Glutamatergic neuron (in vitro differentiated cells): ENCODE data around the gene HOXC9. TPM values are rescaled to one million over a fixed set of nuclear protein-coding genes. Genes with fewer than 3 reads are reported as not detected.

Source experiments
- DNase-seq: peaks from one replicate; pipeline ENCODE4 v3.0.0; 2022
- H3K27ac Mint-ChIP-seq: one replicate; pipeline ENCODE4 v1.8.0; 2020; ENCODE audit warnings: mild to moderate bottlenecking, mixed read lengths, inconsistent platforms; ENCODE audit not compliant: unreplicated experiment
- H3K27me3 Mint-ChIP-seq: one replicate; pipeline ENCODE4 v1.8.0; 2020; ENCODE audit warnings: mild to moderate bottlenecking, moderate library complexity, mixed read lengths, inconsistent platforms; ENCODE audit not compliant: unreplicated experiment
- H3K36me3 Mint-ChIP-seq: one replicate; pipeline ENCODE4 v1.8.0; 2020; ENCODE audit warnings: mild to moderate bottlenecking, mixed read lengths, inconsistent platforms; ENCODE audit not compliant: unreplicated experiment
- H3K4me1 Mint-ChIP-seq: one replicate; pipeline ENCODE4 v1.8.0; 2020; ENCODE audit warnings: mild to moderate bottlenecking, low read depth, mixed read lengths, inconsistent platforms; ENCODE audit not compliant: unreplicated experiment
- H3K4me3 Mint-ChIP-seq: one replicate; pipeline ENCODE4 v1.8.0; 2020; ENCODE audit warnings: mild to moderate bottlenecking, mixed read lengths, inconsistent platforms; ENCODE audit not compliant: unreplicated experiment
- H3K9me3 Mint-ChIP-seq: one replicate; pipeline ENCODE4 v1.8.0; 2020; ENCODE audit warnings: mild to moderate bottlenecking, moderate library complexity, mixed read lengths, inconsistent platforms; ENCODE audit not compliant: unreplicated experiment
- total RNA-seq: library from RNA; stranded (reverse); fragmentation: NEBNext Ultra II Directional; extraction: Animal tissue kit (Norgen Biotek cat#: 25700); gene quantifications from one replicate; pipeline ENCODE4 v1.2.1, GENCODE V29; 2021; ENCODE audit not compliant: unreplicated experiment
- TF ChIP-seq, protein P1 (sequence below): fragments of 200-600 bp; sonication (generic); IDR thresholded peaks from one replicate; pipeline ENCODE4 v1.5.0; 2021; ENCODE audit not compliant: partially characterized antibody, unreplicated experiment

Gene HOXC9
- total RNA-seq, 1 donor from 2014 or later, result not detected

DNA sequence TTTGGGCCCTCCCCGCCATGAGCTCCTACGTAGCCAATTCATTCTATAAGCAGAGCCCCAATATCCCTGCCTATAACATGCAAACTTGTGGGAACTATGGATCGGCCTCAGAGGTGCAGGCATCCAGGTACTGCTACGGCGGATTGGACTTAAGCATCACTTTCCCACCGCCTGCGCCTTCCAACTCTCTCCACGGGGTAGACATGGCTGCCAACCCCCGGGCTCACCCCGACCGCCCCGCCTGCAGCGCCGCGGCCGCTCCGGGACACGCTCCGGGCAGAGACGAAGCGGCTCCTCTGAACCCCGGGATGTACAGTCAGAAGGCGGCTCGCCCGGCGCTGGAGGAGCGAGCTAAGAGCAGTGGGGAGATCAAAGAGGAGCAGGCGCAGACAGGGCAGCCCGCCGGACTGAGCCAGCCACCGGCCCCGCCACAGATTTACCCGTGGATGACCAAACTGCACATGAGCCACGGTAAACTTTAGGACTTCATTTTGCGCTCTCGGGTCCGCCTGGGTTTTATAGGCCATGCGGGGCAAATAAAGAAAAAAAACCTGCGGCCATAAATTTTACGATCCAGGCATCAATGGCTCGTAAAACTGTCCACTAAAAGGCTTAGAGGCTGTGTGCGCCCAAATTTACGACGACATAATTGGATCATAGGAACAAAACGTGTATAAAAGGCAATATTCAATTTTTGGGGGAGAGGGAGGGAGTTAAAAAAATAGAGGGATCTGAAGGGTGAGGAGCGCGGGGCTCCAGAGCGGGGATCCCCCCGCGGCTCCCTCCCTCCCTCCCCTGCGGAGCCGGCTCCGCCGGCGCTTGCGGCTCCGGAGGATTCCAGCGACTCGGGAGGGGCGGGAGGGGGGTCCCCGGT, 33.4 kb downstream of the HOXC9 start:
- Mint-ChIP-seq H3K36me3 (no peaks in the 10 kb centered on the region), H3K4me1 (peaks cover 6% of the 10 kb centered on the region), H3K27ac (no peak overlapping the region), H3K27me3 (peaks cover 39% of the 10 kb centered on the region), H3K9me3 (peaks cover 2% of the 10 kb centered on the region), H3K4me3 (peak overlapping the region; percentile 55)
- TF ChIP-seq, protein P1, sequence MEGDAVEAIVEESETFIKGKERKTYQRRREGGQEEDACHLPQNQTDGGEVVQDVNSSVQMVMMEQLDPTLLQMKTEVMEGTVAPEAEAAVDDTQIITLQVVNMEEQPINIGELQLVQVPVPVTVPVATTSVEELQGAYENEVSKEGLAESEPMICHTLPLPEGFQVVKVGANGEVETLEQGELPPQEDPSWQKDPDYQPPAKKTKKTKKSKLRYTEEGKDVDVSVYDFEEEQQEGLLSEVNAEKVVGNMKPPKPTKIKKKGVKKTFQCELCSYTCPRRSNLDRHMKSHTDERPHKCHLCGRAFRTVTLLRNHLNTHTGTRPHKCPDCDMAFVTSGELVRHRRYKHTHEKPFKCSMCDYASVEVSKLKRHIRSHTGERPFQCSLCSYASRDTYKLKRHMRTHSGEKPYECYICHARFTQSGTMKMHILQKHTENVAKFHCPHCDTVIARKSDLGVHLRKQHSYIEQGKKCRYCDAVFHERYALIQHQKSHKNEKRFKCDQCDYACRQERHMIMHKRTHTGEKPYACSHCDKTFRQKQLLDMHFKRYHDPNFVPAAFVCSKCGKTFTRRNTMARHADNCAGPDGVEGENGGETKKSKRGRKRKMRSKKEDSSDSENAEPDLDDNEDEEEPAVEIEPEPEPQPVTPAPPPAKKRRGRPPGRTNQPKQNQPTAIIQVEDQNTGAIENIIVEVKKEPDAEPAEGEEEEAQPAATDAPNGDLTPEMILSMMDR, result no peak
- DNase-seq, result no peak

- peaks cover 2% of the 10 kb centered on the region for H3K9me3 Mint-ChIP-seq
- no peak overlapping the region for H3K4me3 Mint-ChIP-seq
- no peak overlapping the region for H3K27ac Mint-ChIP-seq
- no peaks in the 10 kb centered on the region for H3K36me3 Mint-ChIP-seq
- TF ChIP-seq, protein P1, result no peak
- H3K27me3 Mint-ChIP-seq, result peaks cover 41% of the 10 kb centered on the region
- DNase-seq, result no peak
- H3K4me1 Mint-ChIP-seq, result peaks cover 4% of the 10 kb centered on the region
Measured at GRCh38 chr12:54033980-54034784, 34.2 kb downstream of the HOXC9 start.

GRCh38 chr12:54034785-54035310, 34.9 kb downstream of the HOXC9 start:
- Mint-ChIP-seq H3K4me1 (peaks cover 4% of the 10 kb centered on the region), H3K9me3 (peaks cover 5% of the 10 kb centered on the region), H3K27me3 (peaks cover 39% of the 10 kb centered on the region), H3K27ac (no peak overlapping the region), H3K36me3 (no peaks in the 10 kb centered on the region), H3K4me3 (no peak overlapping the region)
- TF ChIP-seq, protein P1, result no peak
- DNase-seq, result no peak

DNA sequence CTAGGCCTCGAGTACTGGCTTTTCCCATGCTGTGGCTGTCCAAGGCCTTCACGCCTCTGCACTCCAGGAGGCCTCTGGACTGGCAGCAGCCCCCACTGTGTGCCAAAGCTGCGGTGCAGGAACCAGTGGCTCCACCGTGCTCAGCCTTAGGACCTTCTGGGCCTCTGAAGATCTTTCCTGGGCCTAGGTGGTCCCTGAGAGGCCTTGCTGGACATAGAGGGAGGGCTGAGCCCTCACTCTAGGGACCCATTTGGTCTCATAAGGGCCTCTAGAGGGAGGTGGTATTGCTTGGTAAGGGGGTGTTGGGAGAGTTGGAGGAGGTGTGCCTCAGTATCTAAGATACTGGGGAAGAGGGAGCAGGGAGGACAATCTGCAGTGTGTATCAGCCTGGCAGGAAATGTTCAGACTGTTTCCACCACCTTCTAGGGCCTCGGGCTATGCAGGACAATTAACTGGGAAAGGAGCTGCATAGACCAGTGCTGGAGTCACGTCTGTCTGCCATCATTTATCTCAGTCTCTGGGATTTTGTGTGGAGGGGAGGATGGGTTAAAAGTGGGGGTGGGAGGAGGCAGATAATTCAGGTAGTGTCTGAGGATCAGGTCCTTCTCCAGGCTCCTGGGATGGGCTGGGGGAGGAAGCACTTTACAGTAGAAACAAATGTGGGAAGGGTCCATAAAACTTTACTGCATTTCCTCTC, 35.8 kb downstream of the HOXC9 start:
- H3K4me3 Mint-ChIP-seq, result no peak overlapping the region
- no peak for DNase-seq
- no peak overlapping the region for H3K27ac Mint-ChIP-seq
- peaks cover 2% of the 10 kb centered on the region for H3K4me1 Mint-ChIP-seq
- peaks cover 6% of the 10 kb centered on the region for H3K9me3 Mint-ChIP-seq
- peaks cover 39% of the 10 kb centered on the region for H3K27me3 Mint-ChIP-seq
- H3K36me3 Mint-ChIP-seq, result no peaks in the 10 kb centered on the region
- TF ChIP-seq, protein P1, result no peak
